Mononuclear cell (primary cell): Measurements from ENCODE around the gene FAM209A. TPM values are rescaled to one million over a fixed set of nuclear protein-coding genes. Genes with fewer than 3 reads are reported as not detected.
"Not testable (repeated sequence)": the region's sequence is repeated elsewhere in the genome, so short reads cannot be mapped to it uniquely, and the experiment has no call there.

Experiments used
- H3K27me3 ChIP-seq: 2 replicates; pipeline ENCODE4 v1.6.0; 2011; ENCODE audit warnings: low read length, control low read depth; ENCODE audit not compliant: insufficient read depth
- H3K4me1 ChIP-seq: 2 replicates; pipeline ENCODE4 v1.5.1; 2011; ENCODE audit warnings: mild to moderate bottlenecking, low read length, control low read depth; ENCODE audit not compliant: insufficient read depth
- H3K4me3 ChIP-seq: 2 replicates; pipeline ENCODE4 v1.5.1; 2011; ENCODE audit warnings: mild to moderate bottlenecking, low read length, moderate library complexity
- H3K9me3 ChIP-seq: 2 replicates; pipeline ENCODE4 v1.5.1; 2011; ENCODE audit warnings: low read depth, mild to moderate bottlenecking, control low read depth, low read length
- total RNA-seq: library from RNA; depleted of rRNA; stranded (reverse); fragments of >200 nt; gene quantifications from one replicate; pipeline ENCODE4 v1.2.3, GENCODE V29; 2012

Gene FAM209A, protein sequence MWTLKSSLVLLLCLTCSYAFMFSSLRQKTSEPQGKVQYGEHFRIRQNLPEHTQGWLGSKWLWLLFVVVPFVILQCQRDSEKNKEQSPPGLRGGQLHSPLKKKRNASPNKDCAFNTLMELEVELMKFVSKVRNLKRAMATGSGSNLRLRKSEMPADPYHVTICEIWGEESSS
- total RNA-seq, result 3.7 TPM

DNA sequence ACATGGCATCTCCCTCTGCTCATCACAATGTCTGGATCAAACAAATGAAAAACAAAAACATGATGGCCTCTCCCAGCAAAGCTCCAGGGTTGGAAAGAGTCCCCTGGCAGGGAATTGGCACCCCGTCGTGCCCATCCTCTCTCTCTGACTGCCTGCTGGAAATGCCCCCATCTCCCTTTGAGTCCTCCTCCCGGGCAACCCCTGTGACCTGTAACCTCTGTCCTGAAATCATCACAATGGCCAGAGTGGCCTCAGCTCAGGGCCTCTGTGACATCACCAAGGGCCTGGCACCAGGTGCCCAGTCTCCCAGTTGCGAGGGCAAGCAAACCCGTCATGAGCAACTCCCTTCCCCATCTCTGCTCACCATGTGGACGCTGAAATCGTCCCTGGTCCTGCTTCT is at the start of gene FAM209A:
Gene FAM209A, plus strand, starts transcription at position 301 of the 400 bp plus-strand sequence. Its CDS starts 65 bp downstream, at position 366.
- H3K9me3 ChIP-seq, H3K27me3 ChIP-seq, H3K4me1 ChIP-seq, H3K4me3 ChIP-seq: not testable (repeated sequence)

- peaks cover 33% of the 10 kb centered on the region for H3K4me1 ChIP-seq
- H3K9me3 ChIP-seq, result no peaks in the 10 kb centered on the region
- H3K4me3 ChIP-seq, result no peak overlapping the region
- no peaks in the 10 kb centered on the region for H3K27me3 ChIP-seq
Observed at GRCh38 chr20:56483970-56484369, 40.6 kb upstream of the FAM209A start.

GRCh38 chr20:56487216-56487615 is 37.3 kb upstream of the FAM209A start:
- H3K9me3 ChIP-seq, result no peaks in the 10 kb centered on the region

DNA sequence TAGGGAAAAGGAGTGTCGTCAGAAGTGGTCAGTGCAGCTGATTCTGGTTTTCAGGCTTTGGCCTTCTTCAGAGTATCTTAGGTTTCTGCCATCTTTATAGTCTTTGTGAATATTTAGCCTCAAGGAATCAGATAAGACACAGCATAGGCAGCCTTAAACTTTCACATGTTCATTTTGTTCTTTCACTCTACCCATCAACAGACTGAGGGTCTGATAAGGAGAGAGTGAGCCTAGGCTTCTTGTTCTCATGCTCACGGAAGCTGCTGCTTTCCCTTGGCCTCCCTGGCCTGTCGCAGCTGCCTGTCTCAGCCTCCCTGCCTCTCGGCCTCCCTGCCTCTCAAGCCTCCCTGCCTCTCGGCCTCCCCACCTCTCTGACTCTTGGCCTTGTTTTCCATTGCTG is 36.0 kb upstream of the FAM209A start:
- Histone ChIP-seq H3K4me3 (no peak overlapping the region), H3K4me1 (peaks cover 27% of the 10 kb centered on the region), H3K27me3 (no peaks in the 10 kb centered on the region), H3K9me3 (no peaks in the 10 kb centered on the region)

More at GRCh38 chr20:56487216-56487615, 37.3 kb upstream of the FAM209A start:
- Histone ChIP-seq H3K4me1 (peaks cover 33% of the 10 kb centered on the region), H3K4me3 (no peak overlapping the region), H3K27me3 (no peaks in the 10 kb centered on the region)

DNA sequence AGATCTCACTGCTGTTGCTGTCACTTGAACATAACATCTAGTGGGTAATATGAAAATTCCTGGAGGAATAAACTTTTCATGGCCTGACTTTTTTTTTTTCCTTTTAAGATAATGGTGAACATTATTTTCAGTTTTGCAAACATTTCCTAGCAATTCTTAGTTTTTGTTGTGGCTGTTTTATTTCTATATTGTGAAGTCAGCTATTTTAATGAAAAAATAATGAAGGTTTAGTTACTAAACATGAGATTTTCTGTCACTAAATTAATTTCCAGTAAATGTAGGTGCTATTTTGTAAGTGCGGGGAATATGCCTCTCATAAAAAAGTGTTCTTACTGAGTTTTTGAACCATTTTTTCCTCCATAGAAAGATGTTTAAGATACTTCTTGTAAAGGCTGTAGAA is 23.4 kb upstream of the FAM209A start:
- no peak overlapping the region for H3K4me3 ChIP-seq
- H3K27me3 ChIP-seq, result no peaks in the 10 kb centered on the region
- H3K9me3 ChIP-seq, result no peaks in the 10 kb centered on the region
- H3K4me1 ChIP-seq, result no peaks in the 10 kb centered on the region

DNA sequence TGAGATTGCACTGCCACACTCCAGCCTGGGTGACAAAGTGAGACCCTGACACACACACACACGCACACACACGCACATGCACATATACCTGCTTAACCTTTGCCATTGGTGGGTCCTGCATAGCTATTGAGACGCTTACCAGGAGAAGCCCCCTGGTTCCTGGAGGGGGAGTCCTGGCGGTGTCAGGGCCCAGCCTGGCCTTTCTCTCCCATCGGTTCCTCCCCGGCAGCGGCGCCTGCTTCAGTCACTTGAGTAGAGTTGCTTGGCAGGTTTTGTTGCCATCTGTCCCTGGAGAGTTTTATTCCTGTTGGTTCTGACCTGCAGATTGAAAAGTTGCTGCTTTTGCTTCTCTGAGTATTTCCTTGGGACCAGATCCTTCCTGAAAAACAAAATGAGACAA is 20.6 kb upstream of the FAM209A start:
- Histone ChIP-seq H3K9me3 (no peaks in the 10 kb centered on the region), H3K27me3 (no peaks in the 10 kb centered on the region), H3K4me1 (no peaks in the 10 kb centered on the region)

DNA sequence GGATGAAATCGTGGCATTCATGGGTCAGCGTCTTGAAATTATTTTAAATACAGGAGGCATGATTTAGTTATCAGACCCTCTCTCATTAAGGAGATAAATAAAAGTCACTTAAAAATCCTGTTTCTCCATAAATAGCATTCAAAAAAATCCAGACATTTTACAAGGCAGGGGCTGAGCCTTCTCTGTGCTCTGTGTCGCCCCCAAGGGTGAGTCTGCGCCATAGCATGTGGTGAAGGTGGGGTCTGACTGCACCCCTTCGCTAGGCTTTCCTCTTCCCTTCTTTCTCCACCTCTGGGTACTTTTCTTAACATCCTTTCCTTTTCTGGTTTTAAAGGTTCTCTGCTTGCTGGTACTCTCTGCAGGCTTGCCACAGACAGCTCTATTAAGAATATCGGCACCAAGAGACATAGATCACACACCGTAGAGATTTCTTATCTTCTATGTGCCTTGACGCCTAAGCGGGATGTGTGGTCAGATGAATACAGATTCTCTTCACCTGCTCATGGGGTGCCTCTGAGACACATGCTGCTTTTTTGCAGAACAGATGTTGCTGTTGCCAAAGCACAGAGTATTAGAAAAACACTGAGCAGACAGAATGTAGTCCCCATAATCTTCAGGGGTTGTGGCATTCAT is 20.1 kb upstream of the FAM209A start:
- H3K4me3 ChIP-seq, result no peak overlapping the region
- no peaks in the 10 kb centered on the region for H3K4me1 ChIP-seq
- no peaks in the 10 kb centered on the region for H3K27me3 ChIP-seq
- H3K9me3 ChIP-seq, result no peaks in the 10 kb centered on the region

More for the DNA sequence above, 20.6 kb upstream of the FAM209A start:
- H3K4me3 ChIP-seq, result no peak overlapping the region

DNA sequence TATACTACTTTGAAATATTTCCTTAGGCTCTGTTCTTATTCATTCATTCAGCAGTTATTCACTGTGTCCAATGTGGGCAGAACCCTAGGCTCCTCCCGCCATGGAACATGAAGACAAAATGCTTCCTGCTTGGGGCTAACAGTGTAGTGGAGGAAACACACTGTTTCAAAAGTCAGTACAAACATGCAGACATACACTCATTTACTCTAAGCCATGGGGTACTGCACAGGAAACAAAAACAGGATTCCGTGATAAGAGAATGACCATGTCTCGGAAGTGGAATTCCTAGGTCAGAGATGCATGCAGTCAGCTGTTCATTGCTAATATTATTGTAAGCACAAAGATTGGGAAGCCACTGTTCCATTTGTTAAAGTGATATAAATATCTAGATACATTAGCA is 18.4 kb upstream of the FAM209A start:
- Histone ChIP-seq H3K9me3 (no peaks in the 10 kb centered on the region), H3K4me1 (no peaks in the 10 kb centered on the region), H3K4me3 (no peak overlapping the region), H3K27me3 (no peaks in the 10 kb centered on the region)

GRCh38 chr20:56511926-56512325 is 12.6 kb upstream of the FAM209A start:
- Histone ChIP-seq H3K9me3 (no peaks in the 10 kb centered on the region), H3K27me3 (no peaks in the 10 kb centered on the region), H3K4me1 (no peaks in the 10 kb centered on the region), H3K4me3 (no peak overlapping the region)

GRCh38 chr20:56513161-56514150 is 11.1 kb upstream of the FAM209A start:
- Histone ChIP-seq H3K9me3 (no peaks in the 10 kb centered on the region), H3K4me3 (no peak overlapping the region), H3K27me3 (no peaks in the 10 kb centered on the region), H3K4me1 (no peaks in the 10 kb centered on the region)

DNA sequence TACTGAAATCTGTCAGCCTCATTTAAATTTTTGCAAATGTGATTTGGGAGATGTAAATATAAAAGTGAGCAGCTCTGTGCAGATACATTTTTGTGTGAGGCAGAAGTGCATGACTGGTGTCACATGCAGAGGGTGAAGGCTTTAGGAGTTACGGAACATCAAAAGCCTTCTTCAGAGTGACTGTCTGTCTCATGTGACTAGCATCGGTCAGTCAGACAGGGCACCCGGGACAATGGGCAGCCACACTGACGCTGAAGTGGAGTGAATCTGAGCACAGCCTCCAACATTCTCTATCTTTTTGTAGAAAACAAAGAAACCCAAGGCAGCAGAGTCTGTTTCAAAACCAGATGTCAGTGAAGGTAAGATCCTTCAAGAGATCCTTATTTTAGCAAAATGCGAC is 7.9 kb upstream of the FAM209A start:
- Histone ChIP-seq H3K4me3 (no peak overlapping the region), H3K9me3 (no peaks in the 10 kb centered on the region), H3K27me3 (no peaks in the 10 kb centered on the region), H3K4me1 (no peaks in the 10 kb centered on the region)

- Histone ChIP-seq H3K27me3 (no peaks in the 10 kb centered on the region), H3K4me3 (no peak overlapping the region), H3K4me1 (no peaks in the 10 kb centered on the region), H3K9me3 (no peaks in the 10 kb centered on the region)
Observed at GRCh38 chr20:56517211-56517610, 7.3 kb upstream of the FAM209A start.

DNA sequence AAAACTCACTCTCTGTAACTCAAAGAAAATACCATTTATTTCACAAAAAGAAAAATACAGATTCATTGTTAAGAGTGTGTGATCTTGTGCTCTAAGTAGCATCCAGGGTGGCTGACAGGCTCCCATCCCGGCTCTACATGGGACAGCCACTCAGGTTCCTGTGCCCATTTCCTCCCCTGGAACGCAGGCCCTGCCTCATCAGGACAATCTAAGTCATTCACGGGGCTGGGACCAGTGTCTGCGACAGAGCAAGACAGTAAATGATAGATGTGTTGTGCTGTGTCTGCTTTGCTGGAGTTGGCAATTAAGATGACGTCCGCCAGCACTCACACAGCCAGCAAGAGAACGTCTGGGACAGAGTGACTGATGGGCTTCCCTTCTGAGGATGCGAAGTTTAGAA is 6.9 kb upstream of the FAM209A start:
- Histone ChIP-seq H3K27me3 (no peaks in the 10 kb centered on the region), H3K4me3 (no peak overlapping the region), H3K9me3 (no peaks in the 10 kb centered on the region), H3K4me1 (no peaks in the 10 kb centered on the region)

DNA sequence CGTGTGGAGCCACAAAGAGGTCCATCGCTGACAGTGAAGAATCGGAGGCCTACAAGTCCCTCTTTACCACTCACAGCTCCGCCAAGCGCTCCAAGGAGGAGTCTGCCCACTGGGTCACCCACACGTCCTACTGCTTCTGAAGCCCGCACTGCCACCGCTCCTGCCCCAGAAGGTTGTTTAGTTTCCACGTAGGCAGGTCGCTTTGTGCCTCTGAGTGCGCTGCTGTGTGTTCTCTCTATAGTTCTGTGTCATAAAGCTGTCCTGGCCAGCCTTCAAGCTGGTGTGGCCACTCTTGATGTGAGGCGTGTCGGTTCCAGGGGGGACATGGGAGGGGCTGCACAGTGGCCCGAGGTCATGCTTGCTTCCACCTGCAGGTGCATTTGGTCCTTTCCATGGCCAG is 6.4 kb upstream of the FAM209A start:
- Histone ChIP-seq H3K4me1 (no peaks in the 10 kb centered on the region), H3K9me3 (no peaks in the 10 kb centered on the region), H3K27me3 (no peaks in the 10 kb centered on the region), H3K4me3 (no peak overlapping the region)

GRCh38 chr20:56518721-56519398 is 5.7 kb upstream of the FAM209A start:
- no peaks in the 10 kb centered on the region for H3K9me3 ChIP-seq

More at GRCh38 chr20:56518721-56519398, 5.7 kb upstream of the FAM209A start:
- no peaks in the 10 kb centered on the region for H3K4me1 ChIP-seq
- no peaks in the 10 kb centered on the region for H3K27me3 ChIP-seq
- no peak overlapping the region for H3K4me3 ChIP-seq
